ENCODE data around the gene PERM1. TPM values are rescaled to one million over a fixed set of nuclear protein-coding genes. Genes with fewer than 3 reads are reported as not detected.

PERM1 gene
- total RNA-seq, 2 donors from 2014 or later, result not detected

DNA sequence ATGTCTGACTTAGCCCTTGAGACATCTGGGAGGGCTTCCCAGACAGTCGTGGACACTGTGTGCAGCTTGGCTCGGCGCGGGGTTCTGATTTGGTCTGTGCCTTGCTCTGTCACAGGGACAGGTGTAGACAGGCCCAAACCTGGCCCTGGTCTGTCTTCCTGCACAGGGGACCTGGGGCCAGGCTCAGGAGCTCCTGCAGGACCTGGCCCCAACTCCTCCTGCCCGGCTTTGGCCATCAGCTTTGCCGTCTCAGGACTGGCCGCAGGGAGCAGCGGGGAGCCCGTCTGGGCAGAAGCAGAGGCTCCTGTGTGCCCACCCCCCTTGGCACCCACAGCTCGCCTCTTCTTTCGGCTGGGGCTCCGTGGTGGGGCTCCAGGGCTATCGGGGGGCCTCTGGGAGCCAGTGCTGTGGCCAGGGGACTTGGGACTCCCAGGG is 1.7 kb downstream of the PERM1 start:
- H3K4me3 ChIP-seq (ENCODE audit: low read length), result no peak overlapping the region
- Mint-ChIP-seq H3K9me3 (peaks cover 5% of the 10 kb centered on the region), H3K27ac (no peak overlapping the region), H3K36me3 (ENCODE audit: low read depth) (peaks cover 3% of the 10 kb centered on the region), H3K27me3 (ENCODE audit: insufficient read depth) (peaks cover 44% of the 10 kb centered on the region), H3K4me1 (no peaks in the 10 kb centered on the region), H3K4me3 (no peak overlapping the region)
- H3K36me3 ChIP-seq (ENCODE audit: control insufficient read depth, insufficient read depth, low read length), result no peaks in the 10 kb centered on the region
- H3K9ac ChIP-seq (ENCODE audit: extremely low read depth, low read length, poor library complexity, severe bottlenecking), result no peak overlapping the region
- TF ChIP-seq, protein P1, sequence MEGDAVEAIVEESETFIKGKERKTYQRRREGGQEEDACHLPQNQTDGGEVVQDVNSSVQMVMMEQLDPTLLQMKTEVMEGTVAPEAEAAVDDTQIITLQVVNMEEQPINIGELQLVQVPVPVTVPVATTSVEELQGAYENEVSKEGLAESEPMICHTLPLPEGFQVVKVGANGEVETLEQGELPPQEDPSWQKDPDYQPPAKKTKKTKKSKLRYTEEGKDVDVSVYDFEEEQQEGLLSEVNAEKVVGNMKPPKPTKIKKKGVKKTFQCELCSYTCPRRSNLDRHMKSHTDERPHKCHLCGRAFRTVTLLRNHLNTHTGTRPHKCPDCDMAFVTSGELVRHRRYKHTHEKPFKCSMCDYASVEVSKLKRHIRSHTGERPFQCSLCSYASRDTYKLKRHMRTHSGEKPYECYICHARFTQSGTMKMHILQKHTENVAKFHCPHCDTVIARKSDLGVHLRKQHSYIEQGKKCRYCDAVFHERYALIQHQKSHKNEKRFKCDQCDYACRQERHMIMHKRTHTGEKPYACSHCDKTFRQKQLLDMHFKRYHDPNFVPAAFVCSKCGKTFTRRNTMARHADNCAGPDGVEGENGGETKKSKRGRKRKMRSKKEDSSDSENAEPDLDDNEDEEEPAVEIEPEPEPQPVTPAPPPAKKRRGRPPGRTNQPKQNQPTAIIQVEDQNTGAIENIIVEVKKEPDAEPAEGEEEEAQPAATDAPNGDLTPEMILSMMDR (conservative IDR thresholded peaks at IDR 0.05), result no peak
- H3K27me3 ChIP-seq (ENCODE audit: control insufficient read depth, insufficient read depth, low read length, poor library complexity, severe bottlenecking), result peaks cover 31% of the 10 kb centered on the region
- no peaks in the 10 kb centered on the region for H3K9me3 ChIP-seq (ENCODE audit: control insufficient read depth, low read length)
- no peaks in the 10 kb centered on the region for H3K4me1 ChIP-seq (ENCODE audit: control insufficient read depth, insufficient read depth, low read length)
- H3K27ac ChIP-seq (ENCODE audit: low read depth, low read length), result no peak overlapping the region
- 89% methylated on average over 13 of the region's 13 CpGs; no CpG with 5 or more reads in 1 of the 2 experiments for WGBS, 2 experiments (ENCODE audit: insufficient coverage in 1 of 2, insufficient read length in 1 of 2)
- DNase-seq, result no peak

DNA sequence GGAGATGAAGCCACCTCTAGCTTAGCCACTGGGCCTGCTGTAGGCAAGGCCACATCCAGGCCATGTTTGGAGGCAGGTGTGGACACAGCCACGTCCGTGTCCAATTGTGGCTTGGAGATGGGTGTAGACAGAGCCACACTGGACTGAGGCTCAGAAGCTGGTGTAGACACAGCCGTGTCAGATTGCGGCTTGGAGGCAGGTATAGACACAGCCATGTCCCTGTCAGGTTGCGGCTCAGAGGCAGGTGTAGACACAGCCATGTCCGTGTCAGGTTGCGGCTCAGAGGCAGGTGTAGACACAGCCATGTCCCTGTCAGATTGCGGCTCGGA is 2.2 kb downstream of the PERM1 start:
- H3K4me3 ChIP-seq (ENCODE audit: low read length), result no peak overlapping the region
- TF ChIP-seq, protein P1 (conservative IDR thresholded peaks at IDR 0.05), result no peak
- H3K27ac Mint-ChIP-seq, result no peak overlapping the region
- H3K27me3 ChIP-seq (ENCODE audit: control insufficient read depth, insufficient read depth, low read length, poor library complexity, severe bottlenecking), result peaks cover 31% of the 10 kb centered on the region
- 96 to 97% methylated on average over 8 to 9 of the region's 9 CpGs for WGBS, 2 experiments (ENCODE audit: insufficient coverage in 1 of 2, insufficient read length in 1 of 2)
- no peak overlapping the region for H3K4me3 Mint-ChIP-seq
- H3K9me3 ChIP-seq (ENCODE audit: control insufficient read depth, low read length), result no peaks in the 10 kb centered on the region
- H3K36me3 ChIP-seq (ENCODE audit: control insufficient read depth, insufficient read depth, low read length), result no peaks in the 10 kb centered on the region
- no peak overlapping the region for H3K9ac ChIP-seq (ENCODE audit: extremely low read depth, low read length, poor library complexity, severe bottlenecking)
- H3K27ac ChIP-seq (ENCODE audit: low read depth, low read length), result no peak overlapping the region
- DNase-seq, result no peak
- no peaks in the 10 kb centered on the region for H3K4me1 ChIP-seq (ENCODE audit: control insufficient read depth, insufficient read depth, low read length)
- no peaks in the 10 kb centered on the region for H3K4me1 Mint-ChIP-seq
- peaks cover 43% of the 10 kb centered on the region for H3K27me3 Mint-ChIP-seq (ENCODE audit: insufficient read depth)
- H3K36me3 Mint-ChIP-seq (ENCODE audit: low read depth), result peaks cover 3% of the 10 kb centered on the region
- peaks cover 5% of the 10 kb centered on the region for H3K9me3 Mint-ChIP-seq

DNA sequence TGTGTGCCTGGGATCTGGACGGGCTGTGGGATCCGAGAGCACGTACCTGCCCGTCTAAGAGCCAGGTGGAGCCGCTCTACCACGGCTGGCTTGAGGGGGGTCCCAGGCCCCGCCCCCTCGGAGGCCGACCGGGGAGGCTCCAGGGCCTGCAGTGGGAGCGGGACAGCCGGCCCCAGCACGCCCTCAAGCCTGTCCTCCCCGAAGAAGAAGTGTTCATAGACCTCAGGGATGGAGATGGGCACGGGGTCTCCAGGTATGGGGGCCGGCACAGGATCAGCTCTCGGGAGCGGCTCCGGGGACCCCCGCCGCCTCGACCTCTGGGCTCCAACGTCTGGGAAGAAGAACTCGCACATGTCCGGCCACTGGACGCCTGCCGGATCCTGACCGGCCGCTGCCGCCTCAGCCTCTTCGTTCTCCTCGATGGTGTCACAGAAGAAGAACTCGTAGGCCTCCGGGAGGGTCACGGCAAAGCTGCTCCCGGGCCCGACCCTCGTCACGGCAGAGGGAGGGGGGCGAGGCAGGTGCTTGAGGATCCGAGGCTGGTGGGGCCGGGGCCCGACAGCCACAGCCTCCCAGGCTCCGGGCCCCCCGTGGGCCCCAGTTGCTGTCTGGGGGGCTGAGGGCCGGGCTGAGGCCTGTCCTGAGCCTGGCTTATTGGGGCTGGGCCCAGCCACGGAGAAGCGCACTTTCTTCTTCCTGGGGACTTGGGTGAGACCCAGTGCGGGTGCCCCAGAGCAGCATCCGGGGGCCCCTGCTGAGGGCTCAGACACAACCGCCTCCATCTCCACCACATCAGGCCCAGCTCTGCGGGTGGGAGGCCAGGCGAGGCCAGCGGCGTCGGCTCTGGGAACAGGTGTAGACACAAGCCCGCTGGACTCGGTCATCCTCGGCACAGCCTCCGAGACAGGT is 2.8 kb downstream of the PERM1 start:
- peaks cover 3% of the 10 kb centered on the region for H3K36me3 Mint-ChIP-seq (ENCODE audit: low read depth)
- Histone ChIP-seq H3K27me3 (ENCODE audit: control insufficient read depth, insufficient read depth, low read length, poor library complexity, severe bottlenecking) (peaks cover 34% of the 10 kb centered on the region), H3K36me3 (ENCODE audit: control insufficient read depth, insufficient read depth, low read length) (no peaks in the 10 kb centered on the region), H3K4me3 (ENCODE audit: low read length) (no peak overlapping the region), H3K9me3 (ENCODE audit: control insufficient read depth, low read length) (no peaks in the 10 kb centered on the region), H3K4me1 (ENCODE audit: control insufficient read depth, insufficient read depth, low read length) (no peaks in the 10 kb centered on the region), H3K9ac (ENCODE audit: extremely low read depth, low read length, poor library complexity, severe bottlenecking) (no peak overlapping the region), H3K27ac (ENCODE audit: low read depth, low read length) (no peak overlapping the region)
- H3K4me3 Mint-ChIP-seq, result no peak overlapping the region
- DNase-seq, result no peak
- H3K9me3 Mint-ChIP-seq, result peaks cover 5% of the 10 kb centered on the region
- WGBS, 2 experiments (ENCODE audit: insufficient coverage in 1 of 2, insufficient read length in 1 of 2), result 91 to 93% methylated on average over 39 to 60 of the region's 60 CpGs
- TF ChIP-seq, protein P1 (conservative IDR thresholded peaks at IDR 0.05), result no peak
- no peak overlapping the region for H3K27ac Mint-ChIP-seq
- H3K27me3 Mint-ChIP-seq (ENCODE audit: insufficient read depth), result peaks cover 45% of the 10 kb centered on the region
- H3K4me1 Mint-ChIP-seq, result no peaks in the 10 kb centered on the region
